Fibroblast of mammary gland (primary cell): ENCODE measurements around the gene SLC22A16.

ENCODE experiments used
- DNase-seq: peaks from one replicate; pipeline ENCODE4 v3.0.0-alpha.2; 2010; ENCODE audit warnings: low read depth
- H3K4me3 ChIP-seq: 2 replicates; pipeline ENCODE4 v1.5.1; 2011; ENCODE audit warnings: low read depth, mild to moderate bottlenecking, low read length, moderate library complexity; ENCODE audit not compliant: control insufficient read depth
- CTCF ChIP-seq: conservative IDR thresholded peaks from 2 replicates; pipeline ENCODE4 v1.5.1; 2011; ENCODE audit warnings: low read depth, low read length, inconsistent platforms; ENCODE audit not compliant: control insufficient read depth, insufficient read depth

SLC22A16 gene

GRCh38 chr6:110481081-110481480, 4.7 kb upstream of the SLC22A16 start:
- TF ChIP-seq CTCF = no peak
- no peak overlapping the region for H3K4me3 ChIP-seq
- DNase-seq = no peak

- no peak for TF ChIP-seq CTCF
- no peak for DNase-seq
- H3K4me3 ChIP-seq = no peak overlapping the region
These were observed 1.3 kb downstream of the SLC22A16 start for GRCh38 chr6:110475066-110475653.

GRCh38 chr6:110474500-110474899, 1.9 kb downstream of the SLC22A16 start:
- no peak for TF ChIP-seq CTCF
- H3K4me3 ChIP-seq = no peak overlapping the region
- DNase-seq = no peak

- H3K4me3 ChIP-seq = no peak overlapping the region
- no peak for DNase-seq
- TF ChIP-seq CTCF = no peak
These were observed 3.7 kb downstream of the SLC22A16 start for GRCh38 chr6:110472739-110473138.

GRCh38 chr6:110471726-110472365, 4.6 kb downstream of the SLC22A16 start:
- no peak for DNase-seq
- TF ChIP-seq CTCF = no peak
- no peak overlapping the region for H3K4me3 ChIP-seq

- no peak for TF ChIP-seq CTCF
- H3K4me3 ChIP-seq = no peak overlapping the region
- no peak for DNase-seq
These were observed 7.7 kb downstream of the SLC22A16 start for GRCh38 chr6:110468731-110469130.
